GM12878 (cell line): Measurements from ENCODE around the gene CDO1. TPM values are rescaled to one million over a fixed set of nuclear protein-coding genes. Genes with fewer than 3 reads are reported as not detected.

Source experiments
- ATAC-seq: fragments of 200-7000 bp; cut with Tn5 transposase; 3 replicates; pipeline ENCODE4 v1.9.1; 2020; ENCODE audit warnings: mild to moderate bottlenecking, moderate library complexity
- BruUV-seq: library from RNA; stranded (reverse); fragments of 400-500 nt; replicated peaks from 2 replicates; lab custom pipeline; 2021; lab: Mats Ljungman, UMichigan
- CTCF ChIA-PET: fragments of 300-600 bp; sonication (Branson Sonifier 250); formaldehyde crosslinking; extraction: SDS; loops from one replicate; lab custom pipeline; 2021; ENCODE audit warnings: inconsistent platforms; lab: Yijun Ruan, JAX
- POLR2A ChIA-PET: fragments of 350-600 bp; formaldehyde crosslinking; extraction: SDS; loops from one replicate; lab custom pipeline; 2021; ENCODE audit warnings: inconsistent platforms; lab: Charles Lee
- RAD21 ChIA-PET: fragments of 300-600 bp; sonication (Branson Sonifier 250); formaldehyde crosslinking; loops from one replicate; lab custom pipeline; 2023; ENCODE audit warnings: antibody characterized with exemption; ENCODE audit not compliant: unreplicated experiment; lab: Charles Lee
- SMC1A ChIA-PET: fragments of 300-600 bp; sonication (Branson Sonifier 250); formaldehyde crosslinking; loops from one replicate; lab custom pipeline; 2023; ENCODE audit not compliant: unreplicated experiment, uncharacterized antibody; lab: Charles Lee
- DNase-seq: peaks from one replicate; pipeline ENCODE4 v3.0.0-alpha.2; 2011; ENCODE audit warnings: low read depth, low spot score
- FAIRE-seq: peaks from 3 replicates; lab custom pipeline; 2011; peaks lifted over from hg19 to GRCh38; lab: Jason Lieb, UNC
- H2AFZ ChIP-seq: 2 replicates; pipeline ENCODE4 v1.6.0; 2011; ENCODE audit warnings: low read depth, low read length, control low read depth; ENCODE audit not compliant: control insufficient read depth
- H3K27ac ChIP-seq: 2 replicates; pipeline ENCODE4 v1.5.1; 2011; ENCODE audit warnings: control low read depth; ENCODE audit not compliant: control insufficient read depth, insufficient read depth
- H3K27me3 ChIP-seq, 2 experiments: replicated peaks in 1 of 2; 2 replicates each; pipeline versions ENCODE4 v1.6.0 to v1.6.1; 2011; ENCODE audit warnings: low read length in 1 of 2; ENCODE audit not compliant: control insufficient read depth in 2 of 2, insufficient read depth in 2 of 2
- H3K36me3 ChIP-seq, 2 experiments: 2 replicates each; pipeline ENCODE4 v1.5.1; 2011; ENCODE audit warnings: low read length in 1 of 2; ENCODE audit not compliant: control insufficient read depth in 2 of 2, insufficient read depth in 2 of 2
- H3K4me1 ChIP-seq: 2 replicates; pipeline ENCODE4 v1.6.1; 2011; ENCODE audit warnings: mild to moderate bottlenecking, low read length, moderate library complexity, mixed read lengths; ENCODE audit not compliant: control insufficient read depth, insufficient read depth
- H3K4me2 ChIP-seq: 2 replicates; pipeline ENCODE4 v1.6.0; 2011; ENCODE audit warnings: control low read depth; ENCODE audit not compliant: control insufficient read depth, insufficient read depth
- H3K4me3 ChIP-seq: fragments of 200-600 bp; sonication (generic); 2 replicates; pipeline ENCODE4 v1.5.1; 2016
- H3K79me2 ChIP-seq: 2 replicates; pipeline ENCODE4 v1.6.0; 2011; ENCODE audit warnings: low read length; ENCODE audit not compliant: control insufficient read depth, insufficient read depth
- H3K9ac ChIP-seq: 2 replicates; pipeline ENCODE4 v1.8.0; 2011; ENCODE audit warnings: low read length, control low read depth, mixed read lengths; ENCODE audit not compliant: control insufficient read depth, insufficient read depth
- H3K9me3 ChIP-seq: replicated peaks from 3 replicates; pipeline ENCODE4 v1.5.1; 2011; ENCODE audit warnings: mild to moderate bottlenecking, low read length; ENCODE audit not compliant: control insufficient read depth, insufficient read depth
- H4K20me1 ChIP-seq: 2 replicates; pipeline ENCODE4 v1.6.0; 2011; ENCODE audit not compliant: control insufficient read depth, insufficient read depth
- FOS ChIP-seq: IDR thresholded peaks from 3 replicates; pipeline ENCODE4 v1.6.1; 2011; ENCODE audit warnings: borderline replicate concordance; ENCODE audit not compliant: insufficient read length; ENCODE audit errors: extremely low read depth
- PKNOX1 ChIP-seq: fragments of 450-650 bp; IDR thresholded peaks from 2 replicates; pipeline ENCODE4 v1.6.1; 2016; ENCODE audit warnings: mild to moderate bottlenecking
- WGBS: methylation state at CpG from one replicate; pipeline ENCODE4 v1.1.6; 2016; ENCODE audit warnings: low lambda C conversion rate; ENCODE audit not compliant: insufficient replicate concordance, insufficient coverage; ENCODE audit errors: missing lambda C conversion rate; 5-methylcytosine and 5-hydroxymethylcytosine counted together
- in situ Hi-C: fragments of 300-500 bp; cut with MboI; formaldehyde crosslinking; loops from 9 replicates; pipeline ENCODE4 v1.14.3; 2018; ENCODE audit warnings: mixed read lengths
- intact Hi-C: fragments of 100-400 bp; cut with micrococcal nuclease; formaldehyde crosslinking; loops from one replicate; pipeline ENCODE4 v1.14.2; 2022; ENCODE audit not compliant: unreplicated experiment
- polyA plus RNA-seq, 11 experiments: library from polyadenylated mRNA; depleted of rRNA in 4 of 11; unstranded in 6 of 11; stranded (reverse) in 5 of 11; fragments of >200 nt; fragmentation: Nextera tagmentation in 4 of 11; fragmentation: Illumina TruSeq in 1 of 11; extraction: Ambion mirVana in 4 of 11; extraction: Trizol in 1 of 11; gene quantifications; 1 replicate in 1 of 11; 2 replicates in 10 of 11; pipeline versions ENCODE4 v1.2.1 to v1.2.3, GENCODE V29; 2011 to 2016; ENCODE audit warnings: inconsistent platforms in 2 of 11, missing spikeins in 2 of 11, low read depth in 1 of 11
- total RNA-seq, 4 experiments: library from RNA; depleted of rRNA in 3 of 4; stranded (reverse); fragments of >200 nt in 3 of 4; fragmentation: Illumina TruSeq in 1 of 4; extraction: Trizol in 1 of 4; gene quantifications; 2 replicates each; pipeline versions ENCODE4 v1.2.1 to v1.2.3, GENCODE V29; 2013 to 2021

CDO1 gene
- total and polyA plus RNA-seq, 10 of the 15 experiments (the other 5 are each of a cell fraction or from before 2014, with no cell fraction given) = 0.05 TPM; not detected in 9

GRCh38 chr5:115843444-115844130, 27.1 kb upstream of the CDO1 start:
- ChIA-PET CTCF (interaction anchor here (0.6 to 1.6 kb wide), 9 partner anchors 12 to 825 kb away, joined by 3 to 5 read pairs (median 4); no protein-coding TSS in a partner anchor), SMC1A (interaction anchor here (0.7 to 1.8 kb wide), 11 partner anchors 8 to 294 kb away, joined by 3 to 7 read pairs (median 3); no protein-coding TSS in a partner anchor), RAD21 (interaction anchor here (0.6 to 2.0 kb wide), 8 partner anchors 24 to 468 kb away, joined by 3 to 7 read pairs (median 3); partner anchors contain the start of gene TMED7), POLR2A (interaction anchor here (0.6 kb wide), 1 partner anchor 660 kb away, joined by 3 read pairs; no protein-coding TSS in a partner anchor)
- Histone ChIP-seq H4K20me1 (peaks cover 5% of the 10 kb centered on the region; the same call in 1 of the 2 replicates), H3K9ac (peak overlapping the region; percentile 77), H3K4me1 (peaks cover 20% of the 10 kb centered on the region), H3K36me3 (no peaks in the 10 kb centered on the region; a peak in 1 of 4 replicates), H3K4me2 (peak overlapping the region; percentile 86), H3K79me2 (peaks cover 93% of the 10 kb centered on the region), H3K9me3 (no peaks in the 10 kb centered on the region; the same call in 2 of the 3 replicates), H2AFZ (no peak overlapping the region), H3K27ac (no peak overlapping the region), H3K27me3 (no peaks in the 10 kb centered on the region), H3K4me3 (peak overlapping the region; percentile 83)
- FAIRE-seq = no peak
- BruUV-seq = no TSS peak
- no peak for ATAC-seq
- 84% methylated on average over 6 of the region's 6 CpGs for WGBS
- no peak for DNase-seq
- TF ChIP-seq FOS (no peak), PKNOX1 (peak; percentile 54; the same call in 1 of the 2 replicates)
- in situ Hi-C loops (loop anchor here (25.0 kb wide), 1 partner anchor 219 kb away; no protein-coding TSS in a partner anchor), intact Hi-C loops (loop anchor here (10.0 kb wide), 1 partner anchor 1409 kb away; no protein-coding TSS in a partner anchor)
